Endothelial cell of umbilical vein (primary cell): ENCODE results near the gene MARF1. TPM values are rescaled to one million over a fixed set of nuclear protein-coding genes. Genes with fewer than 3 reads are reported as not detected.

ENCODE experiments used
- BruUV-seq: library from RNA; stranded (reverse); fragments of 400-500 nt; replicated peaks from 2 replicates; lab custom pipeline; 2021; lab: Mats Ljungman, UMichigan
- CTCF ChIA-PET: fragments of 300-600, 350-600 bp; sonication (Branson Sonifier 250); formaldehyde crosslinking; loops from one replicate; lab custom pipeline; 2021; ENCODE audit warnings: antibody characterized with exemption, inconsistent platforms; lab: Charles Lee
- POLR2A ChIA-PET: fragments of 300-600, 350-600 bp; sonication (Branson Sonifier 250); formaldehyde crosslinking; loops from one replicate; lab custom pipeline; 2021; ENCODE audit warnings: antibody characterized with exemption, inconsistent platforms; lab: Charles Lee
- DNase-seq: peaks from one replicate; pipeline ENCODE4 v3.0.0-alpha.2; 2011; ENCODE audit warnings: low read depth, low spot score
- FAIRE-seq: peaks from 2 replicates; lab custom pipeline; 2011; peaks lifted over from hg19 to GRCh38; lab: Jason Lieb, UNC
- H2AFZ ChIP-seq: 2 replicates; pipeline ENCODE4 v1.6.0; 2012; ENCODE audit warnings: low read depth, low read length, control low read depth, inconsistent platforms
- H3K27ac ChIP-seq: 2 replicates; pipeline ENCODE4 v1.5.1; 2011; ENCODE audit warnings: low read depth, mild to moderate bottlenecking, control low read depth, low read length, moderate library complexity; ENCODE audit not compliant: insufficient read depth
- H3K27me3 ChIP-seq, 2 experiments: 2 replicates each; pipeline versions ENCODE4 v1.6.0 to v1.6.1; 2011; ENCODE audit warnings: low read length in 2 of 2, mixed read lengths in 1 of 2; ENCODE audit not compliant: control insufficient read depth in 2 of 2, insufficient read depth in 2 of 2
- H3K36me3 ChIP-seq, 2 experiments: 2 replicates in 1 of 2; 3 replicates in 1 of 2; pipeline ENCODE4 v1.5.1; 2011; ENCODE audit warnings: low read length in 2 of 2, mild to moderate bottlenecking in 1 of 2, moderate library complexity in 1 of 2; ENCODE audit not compliant: control insufficient read depth in 2 of 2, insufficient read depth in 2 of 2; ENCODE audit errors: extremely low read depth in 1 of 2
- H3K4me1 ChIP-seq: 3 replicates; pipeline ENCODE4 v1.5.1; 2011; ENCODE audit warnings: mild to moderate bottlenecking, low read length; ENCODE audit not compliant: control insufficient read depth, insufficient read depth; ENCODE audit errors: extremely low read depth
- H3K4me2 ChIP-seq: 2 replicates; pipeline ENCODE4 v1.6.1; 2011; ENCODE audit warnings: low read length, control low read depth, mixed read lengths; ENCODE audit not compliant: insufficient read depth
- H3K4me3 ChIP-seq, 3 experiments: fragments of 200-600 bp in 1 of 3; sonication (generic), shearing (Covaris generic) in 1 of 3; replicated peaks in 1 of 3; 2 replicates each; pipeline ENCODE4 v1.5.1; 2011 to 2016; ENCODE audit warnings: control low read depth in 3 of 3, low read length in 3 of 3, mild to moderate bottlenecking in 2 of 3, inconsistent platforms in 1 of 3, low read depth in 1 of 3, moderate library complexity in 1 of 3; ENCODE audit not compliant: insufficient read depth in 1 of 3
- H3K79me2 ChIP-seq: 2 replicates; pipeline ENCODE4 v1.6.0; 2012; ENCODE audit warnings: low read length, inconsistent platforms; ENCODE audit not compliant: control insufficient read depth, insufficient read depth
- H3K9ac ChIP-seq: replicated peaks from 2 replicates; pipeline ENCODE3; 2011; ENCODE audit warnings: low read length, control low read depth; ENCODE audit not compliant: insufficient read depth; ENCODE audit errors: extremely low read depth
- H3K9me1 ChIP-seq: replicated peaks from 3 replicates; pipeline ENCODE4 v1.6.0; 2011; ENCODE audit warnings: mild to moderate bottlenecking, low read length; ENCODE audit not compliant: control insufficient read depth, insufficient read depth; ENCODE audit errors: extremely low read depth
- H3K9me3 ChIP-seq: replicated peaks from 2 replicates; pipeline ENCODE4 v1.5.1; 2012; ENCODE audit warnings: low read length, inconsistent platforms; ENCODE audit not compliant: control insufficient read depth, insufficient read depth
- H4K20me1 ChIP-seq: replicated peaks from 2 replicates; pipeline ENCODE3; 2011; ENCODE audit warnings: mild to moderate bottlenecking, low read length; ENCODE audit not compliant: control insufficient read depth, insufficient read depth; ENCODE audit errors: extremely low read depth
- CTCF ChIP-seq, 2 donors: IDR thresholded peaks; 1 replicate in 1 of 2; 2 replicates in 1 of 2; pipeline ENCODE4 v1.5.1; 2011; ENCODE audit warnings: low read length in 2 of 2, mild to moderate bottlenecking in 2 of 2, moderate library complexity in 2 of 2, control low read depth in 1 of 2, inconsistent platforms in 1 of 2, low read depth in 1 of 2; ENCODE audit not compliant: insufficient read depth in 1 of 2; ENCODE audit errors: extremely low read depth in 1 of 2
- EZH2 ChIP-seq: IDR thresholded peaks from 2 replicates; pipeline ENCODE4 v1.6.1; 2012; ENCODE audit warnings: borderline replicate concordance, low read depth, mild to moderate bottlenecking, moderate library complexity, low read length, inconsistent platforms; ENCODE audit not compliant: severe bottlenecking
- FOS ChIP-seq: IDR thresholded peaks from 2 replicates; pipeline ENCODE4 v1.6.1; 2011; ENCODE audit warnings: mild to moderate bottlenecking, low read length, moderate library complexity, borderline replicate concordance; ENCODE audit not compliant: insufficient read depth
- GATA2 ChIP-seq: IDR thresholded peaks from 2 replicates; pipeline ENCODE4 v1.7.0; 2011; ENCODE audit warnings: low read depth, mild to moderate bottlenecking, moderate library complexity, mixed read lengths, low read length; ENCODE audit not compliant: insufficient read length, insufficient read depth
- JUN ChIP-seq: IDR thresholded peaks from 2 replicates; pipeline ENCODE4 v1.6.1; 2011; ENCODE audit warnings: borderline replicate concordance, low read depth; ENCODE audit not compliant: insufficient read length, insufficient read depth
- MAX ChIP-seq: IDR thresholded peaks from 2 replicates; pipeline ENCODE4 v1.6.1; 2011; ENCODE audit not compliant: insufficient read depth, insufficient read length
- MYC ChIP-seq: IDR thresholded peaks from one replicate; pipeline ENCODE4 v1.6.1; 2011; ENCODE audit warnings: mild to moderate bottlenecking, low read depth, low read length
- POLR2A ChIP-seq: IDR thresholded peaks from 2 replicates; pipeline ENCODE4 v1.6.1; 2012; ENCODE audit warnings: low read depth, mild to moderate bottlenecking, control low read depth, low read length
- POLR2AphosphoS5 ChIP-seq: IDR thresholded peaks from 2 replicates; pipeline ENCODE4 v1.6.1; 2012; ENCODE audit warnings: low read depth, mild to moderate bottlenecking, control low read depth, low read length, moderate library complexity; ENCODE audit not compliant: insufficient read depth
- dilution Hi-C: fragments of 300-500 bp; cut with MboI; formaldehyde crosslinking; loops from one replicate; pipeline ENCODE4 v1.15.0; 2019; ENCODE audit warnings: low sequenced_read_pairs; ENCODE audit not compliant: extremely low pct_ligation_motif_present
- intact Hi-C: fragments of 100-400 bp; cut with micrococcal nuclease; formaldehyde crosslinking; loops from one replicate; pipeline ENCODE4 v1.10.0; 2022
- polyA plus RNA-seq, 4 experiments: library from polyadenylated mRNA; depleted of rRNA in 3 of 4; stranded (reverse) in 3 of 4; unstranded in 1 of 4; fragments of >200 nt; gene quantifications; 2 replicates each; pipeline versions ENCODE4 v1.2.1 to v1.2.3, GENCODE V29; 2011 to 2012; ENCODE audit warnings: missing spikeins in 1 of 4
- total RNA-seq: library from RNA; stranded (reverse); gene quantifications from 2 replicates; pipeline ENCODE4 v1.2.3, GENCODE V29; 2021

Gene MARF1
- total and polyA plus RNA-seq, 2 donors (not counting 3 experiments of a cell fraction or from before 2014, with no cell fraction given): 14.6 to 58.5 TPM

- Histone ChIP-seq H3K9me1 (no peaks in the 10 kb centered on the region), H3K36me3 (no peaks in the 10 kb centered on the region), H3K27ac (no peak overlapping the region), H2AFZ (no peak overlapping the region), H3K4me2 (no peak overlapping the region), H3K4me1 (no peaks in the 10 kb centered on the region), H3K9me3 (no peaks in the 10 kb centered on the region), H3K4me3 (no peak overlapping the region), H3K9ac (no peak overlapping the region), H3K79me2 (no peaks in the 10 kb centered on the region), H3K27me3 (no peaks in the 10 kb centered on the region), H4K20me1 (no peaks in the 10 kb centered on the region)
- POLR2A ChIA-PET: interaction anchor here (0.7 kb wide), 1 partner anchor 37 kb away, joined by 5 read pairs; no protein-coding TSS in a partner anchor
- intact Hi-C loops: no loop called here
- TF ChIP-seq GATA2 (no peak), FOS (no peak), EZH2 (no peak), MAX (no peak), POLR2A (no peak), POLR2AphosphoS5 (no peak), MYC (no peak), JUN (no peak), CTCF (IDR thresholded peaks at IDR 0.05; ENCODE audit: extremely low read depth in 1 of 2, insufficient read depth in 1 of 2, low read depth in 1 of 2, low read length in 2 of 2) (no peak)
- no peak for DNase-seq
- CTCF ChIA-PET: interaction anchor here (1.0 to 7.9 kb wide), 3 partner anchors 13 to 128 kb away, joined by 3 to 161 read pairs (median 6); no protein-coding TSS in a partner anchor
- BruUV-seq: no TSS peak
- dilution Hi-C loops: no loop called here
- no peak for FAIRE-seq
Measured at GRCh38 chr16:15553313-15554088, 89.5 kb downstream of the MARF1 start.
